Ovary (tissue), 3 donors: ENCODE data around the gene NCCRP1.
"Not testable (repeated sequence)": the region's sequence is repeated elsewhere in the genome, so short reads cannot be mapped to it uniquely, and the experiment has no call there.

ENCODE experiments used
- EP300 ChIP-seq: sonication (generic); formaldehyde crosslinking; IDR thresholded peaks from one replicate; pipeline ENCODE4 v1.6.1; 2017; ENCODE audit warnings: antibody characterized with exemption
- TF ChIP-seq, protein P1 (sequence below), 3 donors: fragments of 450-650 bp in 2 of 3; fragments of 200-600 bp in 1 of 3; IDR thresholded peaks; one replicate each; pipeline versions ENCODE4 v1.5.1 to v1.8.0; 2016 to 2022; ENCODE audit warnings: antibody characterized with exemption in 3 of 3, mild to moderate bottlenecking in 1 of 3
- donor health status: DM: no; HTN: no; CAD: no.

DNA sequence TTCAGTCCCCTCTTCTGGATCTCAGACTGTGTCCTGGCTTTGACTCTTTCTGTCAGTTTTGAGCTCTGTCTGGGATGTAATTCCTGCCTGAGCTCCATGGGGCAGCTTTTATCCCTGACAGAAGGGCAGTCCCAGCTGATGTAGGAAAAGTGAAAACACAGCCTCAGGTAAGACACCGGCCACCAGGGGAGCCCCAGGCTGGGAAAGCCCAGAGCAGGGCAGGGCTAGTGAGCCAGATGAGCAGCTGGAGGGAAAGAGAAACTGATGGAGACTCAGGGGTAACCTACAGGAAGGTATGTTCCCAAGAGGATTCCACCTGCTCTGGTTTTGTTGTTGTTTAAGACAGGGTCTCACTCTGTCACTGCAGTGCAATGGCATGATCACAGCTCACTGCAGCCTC is 48.4 kb downstream of the NCCRP1 start:
- TF ChIP-seq, protein P1, sequence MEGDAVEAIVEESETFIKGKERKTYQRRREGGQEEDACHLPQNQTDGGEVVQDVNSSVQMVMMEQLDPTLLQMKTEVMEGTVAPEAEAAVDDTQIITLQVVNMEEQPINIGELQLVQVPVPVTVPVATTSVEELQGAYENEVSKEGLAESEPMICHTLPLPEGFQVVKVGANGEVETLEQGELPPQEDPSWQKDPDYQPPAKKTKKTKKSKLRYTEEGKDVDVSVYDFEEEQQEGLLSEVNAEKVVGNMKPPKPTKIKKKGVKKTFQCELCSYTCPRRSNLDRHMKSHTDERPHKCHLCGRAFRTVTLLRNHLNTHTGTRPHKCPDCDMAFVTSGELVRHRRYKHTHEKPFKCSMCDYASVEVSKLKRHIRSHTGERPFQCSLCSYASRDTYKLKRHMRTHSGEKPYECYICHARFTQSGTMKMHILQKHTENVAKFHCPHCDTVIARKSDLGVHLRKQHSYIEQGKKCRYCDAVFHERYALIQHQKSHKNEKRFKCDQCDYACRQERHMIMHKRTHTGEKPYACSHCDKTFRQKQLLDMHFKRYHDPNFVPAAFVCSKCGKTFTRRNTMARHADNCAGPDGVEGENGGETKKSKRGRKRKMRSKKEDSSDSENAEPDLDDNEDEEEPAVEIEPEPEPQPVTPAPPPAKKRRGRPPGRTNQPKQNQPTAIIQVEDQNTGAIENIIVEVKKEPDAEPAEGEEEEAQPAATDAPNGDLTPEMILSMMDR (IDR thresholded peaks at IDR 0.05): not testable (repeated sequence)
- TF ChIP-seq EP300: not testable (repeated sequence)
